IPS-11a (cell line): ENCODE measurements around the gene ATR.

Experiments
- H3K4me3 ChIP-seq: one replicate; pipeline ENCODE4 v1.5.1; 2013; ENCODE audit warnings: low read depth, low read length, control low read depth

The ATR gene

DNA sequence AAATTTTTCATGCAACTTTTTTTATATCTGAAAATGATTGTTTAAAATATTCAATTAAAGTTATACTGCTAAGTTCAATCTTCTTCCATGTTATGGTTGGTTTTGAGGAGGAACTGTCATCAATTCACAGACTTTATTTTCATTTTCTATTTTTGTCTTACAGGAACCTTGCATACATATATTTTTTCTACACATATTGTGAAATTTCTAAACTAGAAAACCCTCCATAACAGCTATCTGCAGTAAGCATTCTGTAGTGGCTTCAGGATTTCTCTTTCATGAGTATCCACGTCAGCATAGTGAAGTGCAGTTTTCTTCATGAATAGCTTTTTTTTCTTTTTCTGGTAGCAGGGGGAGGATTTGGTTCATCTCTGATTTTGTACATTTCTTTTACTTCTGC, 48.2 kb downstream of the ATR start:
- no peak overlapping the region for H3K4me3 ChIP-seq

- H3K4me3 ChIP-seq: no peak overlapping the region
These were observed 54.5 kb downstream of the ATR start for GRCh38 chr3:142523921-142524566.

DNA sequence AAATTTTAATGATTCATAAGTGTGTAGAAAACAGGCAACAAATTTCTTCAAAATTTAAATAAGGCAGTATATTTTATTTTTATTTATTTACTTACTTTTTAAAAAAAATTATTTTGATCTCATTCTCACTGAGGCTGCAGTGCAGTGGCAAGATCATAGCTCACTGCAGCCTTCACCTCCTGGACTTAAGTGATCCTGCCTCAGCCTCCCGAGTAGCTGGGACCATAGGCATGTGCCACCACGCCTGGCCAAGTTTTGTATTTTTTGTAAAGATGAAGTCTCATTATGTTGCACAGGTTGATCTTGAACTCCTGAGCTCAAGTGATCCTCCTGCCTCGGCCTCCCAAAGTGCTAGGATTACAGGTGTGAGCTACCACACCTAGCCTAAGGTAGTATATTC, 69.5 kb downstream of the ATR start:
- no peak overlapping the region for H3K4me3 ChIP-seq

- H3K4me3 ChIP-seq: no peak overlapping the region
These were observed 71.3 kb downstream of the ATR start for GRCh38 chr3:142507241-142507640.

DNA sequence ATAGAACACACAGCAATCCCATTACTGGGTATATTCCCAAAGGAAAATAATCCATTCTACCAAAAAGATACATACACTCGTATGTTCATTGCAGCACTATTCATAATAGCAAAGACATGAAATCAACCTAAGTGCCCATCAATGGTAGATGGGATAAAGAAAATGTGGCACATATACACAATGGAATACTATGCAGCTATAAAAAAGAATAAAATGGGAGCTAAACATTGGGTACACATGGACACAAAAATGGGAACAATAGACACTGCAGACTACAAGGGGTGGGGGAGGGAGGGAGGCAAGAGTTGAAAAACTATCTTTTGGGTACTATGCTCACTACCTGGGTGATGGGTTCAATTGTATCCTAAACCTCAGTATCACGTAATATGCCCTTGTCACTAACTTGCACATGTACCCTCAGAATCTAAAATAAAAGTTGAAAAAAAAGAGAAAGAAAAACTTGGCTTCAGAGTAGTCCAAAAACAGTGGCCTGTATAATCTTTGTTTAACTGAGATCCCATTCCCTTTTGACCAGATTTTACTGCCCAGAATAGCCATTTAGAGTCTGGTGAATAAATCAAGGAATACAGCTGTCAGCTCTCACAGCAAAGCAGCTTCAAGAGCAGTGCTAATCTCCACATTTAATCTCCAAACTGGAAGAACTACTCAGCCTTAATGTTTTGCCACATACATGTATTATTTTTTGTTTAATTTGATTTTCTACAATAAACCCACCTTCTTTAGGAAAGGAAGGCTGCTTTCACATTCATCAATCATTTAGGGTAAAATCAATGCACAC, 76.1 kb downstream of the ATR start:
- no peak overlapping the region for H3K4me3 ChIP-seq

- no peak overlapping the region for H3K4me3 ChIP-seq
These were observed 77.3 kb downstream of the ATR start for GRCh38 chr3:142501004-142501926.

DNA sequence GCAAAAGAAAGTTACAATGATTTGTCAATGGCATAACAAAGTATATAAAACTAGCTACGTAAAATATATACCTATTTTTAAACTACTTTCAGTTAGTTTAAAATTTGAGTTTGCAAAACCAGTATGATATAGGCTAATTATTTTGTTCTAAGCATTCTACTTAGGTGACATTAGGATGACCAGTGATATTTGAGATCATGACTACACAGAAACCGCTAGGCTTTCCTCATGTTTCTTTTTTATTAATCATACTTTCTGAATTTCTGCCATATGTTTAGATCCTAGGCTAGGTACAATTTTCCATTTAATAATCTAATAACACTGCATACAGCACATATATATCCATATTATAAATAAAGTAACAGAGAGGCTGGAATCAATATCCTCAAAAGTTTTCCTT, 78.3 kb downstream of the ATR start:
- H3K4me3 ChIP-seq: no peak overlapping the region

- no peak overlapping the region for H3K4me3 ChIP-seq
These were observed 79.9 kb downstream of the ATR start for GRCh38 chr3:142498397-142499180.

GRCh38 chr3:142497729-142498128, 80.8 kb downstream of the ATR start:
- H3K4me3 ChIP-seq: no peak overlapping the region

- H3K4me3 ChIP-seq: no peak overlapping the region
These were observed 83.4 kb downstream of the ATR start for GRCh38 chr3:142495103-142495502.

GRCh38 chr3:142492184-142492583, 86.3 kb downstream of the ATR start:
- H3K4me3 ChIP-seq: no peak overlapping the region

GRCh38 chr3:142489572-142490323, 88.8 kb downstream of the ATR start:
- H3K4me3 ChIP-seq: no peak overlapping the region

DNA sequence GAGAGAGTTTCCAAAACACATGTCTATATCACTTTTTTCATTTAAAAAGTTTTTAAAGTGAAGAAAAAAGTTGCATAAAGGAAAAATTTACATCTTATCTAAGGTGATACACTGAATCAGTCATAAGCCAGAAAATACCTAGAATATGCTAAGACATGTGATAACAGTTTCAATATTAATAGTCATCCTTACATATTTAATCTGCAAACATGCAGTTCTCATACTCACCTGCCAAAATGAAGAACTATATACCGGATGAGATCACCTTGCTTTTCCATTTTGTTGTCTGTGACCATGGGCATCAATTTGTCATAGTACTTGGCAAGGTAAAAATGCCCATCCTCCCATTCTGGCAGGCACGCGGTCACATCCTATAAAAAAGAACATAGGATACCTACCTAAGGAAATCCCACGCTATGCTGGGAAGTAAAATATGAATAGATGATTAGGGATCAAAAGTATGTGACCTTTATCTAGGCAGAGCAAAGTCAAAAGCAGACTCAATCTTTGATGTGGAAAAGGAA, 93.6 kb downstream of the ATR start:
- H3K4me3 ChIP-seq: no peak overlapping the region

DNA sequence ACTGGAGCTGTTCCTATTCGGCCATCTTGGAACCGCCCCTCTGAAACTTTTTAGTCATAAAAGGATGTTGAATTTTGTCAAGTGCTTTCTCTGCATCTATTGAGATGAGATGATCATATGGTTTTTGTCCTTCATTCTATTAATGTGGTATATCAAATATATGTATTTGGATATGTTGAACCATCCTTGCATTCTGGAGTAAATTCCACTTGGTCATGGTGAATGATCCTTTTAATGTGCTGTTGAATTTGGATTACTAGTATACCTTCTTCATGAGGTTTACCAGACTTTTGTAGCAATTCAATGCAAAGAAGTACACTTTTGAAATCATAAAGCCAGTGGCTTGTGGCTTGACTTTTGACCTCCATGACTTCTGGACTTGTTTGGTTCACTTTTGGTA, 97.3 kb downstream of the ATR start:
- H3K4me3 ChIP-seq: no peak overlapping the region

- H3K4me3 ChIP-seq: no peak overlapping the region
These were observed 107.7 kb downstream of the ATR start for GRCh38 chr3:142470826-142471225.

DNA sequence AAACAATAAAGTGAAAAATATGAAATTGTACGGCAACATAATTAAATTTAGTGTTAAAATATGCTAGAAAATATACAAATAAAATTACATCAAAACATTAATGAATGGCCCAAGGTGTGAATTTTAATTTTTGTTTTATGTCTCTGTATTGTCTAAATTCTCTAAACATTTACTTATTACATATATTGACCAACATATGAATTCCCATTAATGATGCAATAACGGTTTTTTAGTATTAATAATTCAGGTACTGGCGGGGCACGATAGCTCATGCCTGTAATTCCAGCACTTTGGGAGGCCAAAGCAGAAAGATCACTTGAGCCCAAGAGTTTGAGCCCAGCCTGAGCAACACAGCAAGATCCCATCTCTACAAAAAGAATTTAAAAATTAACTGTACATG, 110.1 kb downstream of the ATR start:
- H3K4me3 ChIP-seq: no peak overlapping the region

GRCh38 chr3:142467768-142468167, 110.8 kb downstream of the ATR start:
- H3K4me3 ChIP-seq: no peak overlapping the region

DNA sequence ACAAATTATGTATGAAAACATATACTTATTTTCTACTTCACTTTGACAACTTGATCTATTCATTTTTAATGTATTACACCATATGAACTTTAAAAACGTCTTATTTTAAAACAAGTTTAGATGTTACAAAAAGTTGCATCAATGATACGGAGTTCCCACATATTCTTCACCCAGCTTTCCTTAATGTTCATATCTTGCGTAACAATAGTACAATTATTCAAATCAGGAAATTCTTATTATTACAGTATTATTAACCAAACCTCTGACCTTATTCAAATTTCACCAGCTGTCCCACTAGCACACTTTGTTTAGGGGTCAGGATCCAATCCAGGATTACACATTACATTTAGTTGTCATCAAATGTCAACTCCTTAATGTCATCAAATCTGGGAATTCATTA, 117.8 kb downstream of the ATR start:
- H3K4me3 ChIP-seq: no peak overlapping the region

DNA sequence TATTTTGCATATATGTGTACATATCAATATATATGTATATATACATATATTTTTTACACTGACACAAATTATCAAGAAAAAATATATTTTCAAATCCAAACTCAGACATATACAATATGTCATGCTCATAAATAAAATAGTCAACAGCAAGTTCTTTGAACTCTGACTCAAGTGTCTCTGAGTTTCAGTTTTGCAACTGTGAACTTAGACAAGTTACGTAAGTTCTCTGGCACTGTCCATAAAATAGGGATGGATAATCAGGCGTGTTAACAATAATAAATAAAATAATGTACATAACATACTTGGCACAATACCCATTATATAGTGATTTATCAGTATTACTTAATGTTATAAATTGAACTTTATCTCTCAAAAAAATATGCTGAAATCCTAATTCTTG, 118.6 kb downstream of the ATR start:
- H3K4me3 ChIP-seq: no peak overlapping the region

DNA sequence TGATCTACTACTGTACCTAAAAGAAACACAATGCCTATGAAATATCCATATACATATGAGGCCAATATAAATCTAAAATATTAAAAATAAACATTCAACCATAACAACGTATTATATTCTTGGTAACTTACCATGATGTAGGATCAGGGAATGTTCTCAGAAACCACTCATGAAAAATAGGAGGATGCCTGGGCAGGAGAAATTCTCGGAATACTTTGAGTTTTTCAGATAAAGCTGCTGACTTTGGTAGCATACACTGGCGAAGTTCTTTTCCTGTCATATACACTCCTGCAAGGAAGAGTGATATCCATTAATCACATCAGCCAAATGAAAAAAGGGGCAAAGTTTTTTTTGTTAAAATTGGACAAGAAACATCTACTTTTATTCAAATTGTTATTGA, 119.4 kb downstream of the ATR start:
- no peak overlapping the region for H3K4me3 ChIP-seq
